Vagina (tissue), 2 donors: ENCODE data around the gene RUNDC3A. TPM values are rescaled to one million over a fixed set of nuclear protein-coding genes. Genes with fewer than 3 reads are reported as not detected.

Experiments used
- DNase-seq, 2 donors: peaks; one replicate each; pipeline ENCODE4 v3.0.0-alpha.2; 2017; ENCODE audit errors: extremely low spot score in 2 of 2
- H3K27ac ChIP-seq: fragments of 200-600 bp; sonication (generic); one replicate; pipeline ENCODE4 v1.5.1; 2019
- H3K27me3 ChIP-seq: fragments of 200-600 bp; sonication (generic); one replicate; pipeline ENCODE4 v1.5.1; 2019
- H3K36me3 ChIP-seq, 2 donors: fragments of 200-600 bp; sonication (generic); one replicate each; pipeline ENCODE4 v1.5.1; 2017 to 2019
- H3K4me1 ChIP-seq: fragments of 200-600 bp; sonication (generic); one replicate; pipeline ENCODE4 v1.5.1; 2019
- H3K4me3 ChIP-seq, 2 donors: fragments of 200-600 bp; sonication (generic); 1 replicate in 1 of 2; 2 replicates in 1 of 2; pipeline ENCODE4 v1.5.1; 2016 to 2019
- H3K9me3 ChIP-seq: fragments of 200-600 bp; sonication (generic); one replicate; pipeline ENCODE4 v1.5.1; 2019
- POLR2A ChIP-seq, 2 donors: fragments of 450-650 bp; IDR thresholded peaks; one replicate each; pipeline ENCODE4 v1.6.1; 2017; ENCODE audit warnings: antibody characterized with exemption in 2 of 2, mild to moderate bottlenecking in 2 of 2, moderate library complexity in 2 of 2
- POLR2AphosphoS5 ChIP-seq, 2 donors: sonication (generic); formaldehyde crosslinking; IDR thresholded peaks; one replicate each; pipeline ENCODE4 v1.9.0; 2017; ENCODE audit warnings: antibody characterized with exemption in 2 of 2, mild to moderate bottlenecking in 2 of 2, low read depth in 1 of 2; ENCODE audit not compliant: insufficient read depth in 1 of 2
- intact Hi-C: fragments of 100-400 bp; cut with DNase I; formaldehyde crosslinking; loops from one replicate; pipeline ENCODE4 v1.15.1; 2023
- total RNA-seq: library from RNA; depleted of rRNA; stranded (reverse); fragments of >200 nt; gene quantifications from one replicate; pipeline ENCODE4 v1.2.3, GENCODE V29; 2016
- TF ChIP-seq, protein P1 (sequence below), 3 experiments: fragments of 450-650 bp in 2 of 3; fragments of 200-600 bp in 1 of 3; sonication (generic) in 1 of 3; IDR thresholded peaks; one replicate each; pipeline ENCODE4 v1.5.1; 2017 to 2019; ENCODE audit warnings: antibody characterized with exemption in 3 of 3, mild to moderate bottlenecking in 2 of 3, moderate library complexity in 2 of 3

Gene RUNDC3A
- total RNA-seq, 1 donor from 2014 or later: 2.0 TPM

DNA sequence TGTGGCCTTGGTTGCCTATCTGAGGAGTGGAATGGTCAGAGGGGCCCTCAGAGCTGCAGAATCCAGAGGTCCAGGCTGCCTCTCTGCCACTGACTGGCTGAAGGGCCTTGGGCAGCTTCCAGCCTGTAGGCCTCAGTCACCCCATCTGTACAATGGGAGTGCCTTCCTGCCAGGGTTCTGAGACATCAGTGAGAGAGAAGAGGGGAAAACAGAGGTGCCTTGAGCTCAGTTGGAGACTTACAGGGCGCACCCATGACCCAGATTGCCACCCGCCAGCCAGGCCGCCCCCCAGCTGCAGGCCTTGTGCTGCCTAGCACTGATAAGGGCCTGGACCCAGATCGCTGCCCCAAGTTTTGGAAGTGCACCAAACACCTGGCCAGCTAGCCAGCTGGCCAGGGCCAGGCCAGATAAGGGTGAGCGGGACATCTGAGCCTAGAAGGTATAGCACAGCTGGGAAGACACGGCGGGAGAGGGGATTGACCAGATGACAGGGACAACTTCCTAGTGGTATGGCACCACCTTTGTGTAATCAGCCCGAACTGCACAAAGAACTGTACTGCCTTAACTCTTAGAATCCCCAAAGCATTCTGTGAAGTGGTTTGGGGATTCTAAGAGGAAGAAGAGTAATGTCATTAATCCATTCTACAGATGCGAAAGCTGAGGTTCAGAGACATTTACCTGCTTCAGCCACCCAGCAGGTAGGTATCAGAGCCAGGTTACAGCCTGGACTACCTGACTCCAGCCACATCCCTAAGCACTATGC, 41.8 kb upstream of the RUNDC3A start:
- H3K27ac ChIP-seq: no peak overlapping the region
- H3K9me3 ChIP-seq: no peaks in the 10 kb centered on the region
- no peaks in the 10 kb centered on the region for H3K36me3 ChIP-seq
- intact Hi-C loops: no loop called here
- TF ChIP-seq, protein P1, sequence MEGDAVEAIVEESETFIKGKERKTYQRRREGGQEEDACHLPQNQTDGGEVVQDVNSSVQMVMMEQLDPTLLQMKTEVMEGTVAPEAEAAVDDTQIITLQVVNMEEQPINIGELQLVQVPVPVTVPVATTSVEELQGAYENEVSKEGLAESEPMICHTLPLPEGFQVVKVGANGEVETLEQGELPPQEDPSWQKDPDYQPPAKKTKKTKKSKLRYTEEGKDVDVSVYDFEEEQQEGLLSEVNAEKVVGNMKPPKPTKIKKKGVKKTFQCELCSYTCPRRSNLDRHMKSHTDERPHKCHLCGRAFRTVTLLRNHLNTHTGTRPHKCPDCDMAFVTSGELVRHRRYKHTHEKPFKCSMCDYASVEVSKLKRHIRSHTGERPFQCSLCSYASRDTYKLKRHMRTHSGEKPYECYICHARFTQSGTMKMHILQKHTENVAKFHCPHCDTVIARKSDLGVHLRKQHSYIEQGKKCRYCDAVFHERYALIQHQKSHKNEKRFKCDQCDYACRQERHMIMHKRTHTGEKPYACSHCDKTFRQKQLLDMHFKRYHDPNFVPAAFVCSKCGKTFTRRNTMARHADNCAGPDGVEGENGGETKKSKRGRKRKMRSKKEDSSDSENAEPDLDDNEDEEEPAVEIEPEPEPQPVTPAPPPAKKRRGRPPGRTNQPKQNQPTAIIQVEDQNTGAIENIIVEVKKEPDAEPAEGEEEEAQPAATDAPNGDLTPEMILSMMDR (IDR thresholded peaks at IDR 0.05): no peak
- no peak for TF ChIP-seq POLR2AphosphoS5 (IDR thresholded peaks at IDR 0.05; ENCODE audit: insufficient read depth in 1 of 2, low read depth in 1 of 2)
- no peak for TF ChIP-seq POLR2A (IDR thresholded peaks at IDR 0.05)
- DNase-seq: no peak
- no peaks in the 10 kb centered on the region for H3K4me1 ChIP-seq
- no peaks in the 10 kb centered on the region for H3K27me3 ChIP-seq
- H3K4me3 ChIP-seq: no peak overlapping the region

DNA sequence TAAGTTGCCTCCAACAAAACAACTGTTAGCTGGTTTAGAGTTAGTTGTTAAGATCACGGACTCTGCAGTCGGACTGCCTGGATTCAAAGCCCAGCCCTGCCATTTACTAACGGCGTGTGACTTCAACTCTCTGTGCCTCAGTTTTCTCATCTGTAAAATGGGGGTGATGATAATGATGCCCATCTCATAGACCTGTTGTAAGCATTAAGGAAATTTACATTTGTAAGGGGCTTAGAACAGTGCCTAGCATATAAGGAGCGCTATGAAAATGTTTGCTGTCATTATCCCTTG, 41.3 kb upstream of the RUNDC3A start:
- no peaks in the 10 kb centered on the region for H3K27me3 ChIP-seq
- TF ChIP-seq, protein P1 (IDR thresholded peaks at IDR 0.05): no peak
- TF ChIP-seq POLR2A (IDR thresholded peaks at IDR 0.05) (no peak), POLR2AphosphoS5 (IDR thresholded peaks at IDR 0.05; ENCODE audit: insufficient read depth in 1 of 2, low read depth in 1 of 2) (no peak)
- intact Hi-C loops: no loop called here
- H3K9me3 ChIP-seq: no peaks in the 10 kb centered on the region
- no peaks in the 10 kb centered on the region for H3K4me1 ChIP-seq
- no peak for DNase-seq
- no peaks in the 10 kb centered on the region for H3K36me3 ChIP-seq
- no peak overlapping the region for H3K4me3 ChIP-seq
- no peak overlapping the region for H3K27ac ChIP-seq

DNA sequence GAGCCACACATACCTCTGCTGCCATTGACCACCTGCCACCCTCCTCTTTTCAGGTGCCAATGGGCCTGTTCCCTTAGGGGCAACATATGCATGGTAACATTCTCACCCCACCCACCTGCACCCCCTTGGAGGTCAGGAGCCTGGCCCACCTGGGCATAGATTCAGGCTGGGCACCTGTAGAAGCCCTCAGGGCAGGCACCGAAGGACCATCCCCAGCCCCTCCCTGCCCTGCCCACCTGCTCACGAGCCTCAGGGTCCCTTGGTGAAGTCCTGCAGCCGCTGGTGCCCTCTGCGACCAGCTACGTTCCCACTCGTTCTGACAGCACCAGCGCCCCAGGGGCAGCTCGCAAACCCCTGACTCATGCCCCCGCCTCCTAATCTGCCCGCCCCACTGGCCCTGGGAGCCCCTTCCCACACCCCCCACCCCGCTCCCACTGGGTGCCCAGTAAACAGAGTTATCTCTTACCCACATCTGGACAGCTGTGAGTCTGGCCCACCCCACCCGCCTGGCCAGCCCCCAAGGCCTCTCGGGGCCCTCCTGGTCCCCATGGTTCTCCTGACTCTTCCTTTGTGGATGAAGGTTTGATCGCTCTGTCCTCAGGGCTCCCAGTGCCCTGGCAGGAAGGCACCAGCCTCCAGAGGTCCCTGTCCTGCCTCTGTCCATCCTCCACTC, 40.4 kb upstream of the RUNDC3A start, which contains the start of gene SLC4A1:
Gene SLC4A1, minus strand, starts transcription at position 318 of the 673 bp plus-strand sequence. CDS start 5,269 bp downstream, outside the sequence.
- TF ChIP-seq POLR2AphosphoS5 (IDR thresholded peaks at IDR 0.05; ENCODE audit: insufficient read depth in 1 of 2, low read depth in 1 of 2) (no peak), POLR2A (IDR thresholded peaks at IDR 0.05) (no peak)
- TF ChIP-seq, protein P1 (IDR thresholded peaks at IDR 0.05): no peak
- H3K36me3 ChIP-seq: no peaks in the 10 kb centered on the region
- intact Hi-C loops: no loop called here

DNA sequence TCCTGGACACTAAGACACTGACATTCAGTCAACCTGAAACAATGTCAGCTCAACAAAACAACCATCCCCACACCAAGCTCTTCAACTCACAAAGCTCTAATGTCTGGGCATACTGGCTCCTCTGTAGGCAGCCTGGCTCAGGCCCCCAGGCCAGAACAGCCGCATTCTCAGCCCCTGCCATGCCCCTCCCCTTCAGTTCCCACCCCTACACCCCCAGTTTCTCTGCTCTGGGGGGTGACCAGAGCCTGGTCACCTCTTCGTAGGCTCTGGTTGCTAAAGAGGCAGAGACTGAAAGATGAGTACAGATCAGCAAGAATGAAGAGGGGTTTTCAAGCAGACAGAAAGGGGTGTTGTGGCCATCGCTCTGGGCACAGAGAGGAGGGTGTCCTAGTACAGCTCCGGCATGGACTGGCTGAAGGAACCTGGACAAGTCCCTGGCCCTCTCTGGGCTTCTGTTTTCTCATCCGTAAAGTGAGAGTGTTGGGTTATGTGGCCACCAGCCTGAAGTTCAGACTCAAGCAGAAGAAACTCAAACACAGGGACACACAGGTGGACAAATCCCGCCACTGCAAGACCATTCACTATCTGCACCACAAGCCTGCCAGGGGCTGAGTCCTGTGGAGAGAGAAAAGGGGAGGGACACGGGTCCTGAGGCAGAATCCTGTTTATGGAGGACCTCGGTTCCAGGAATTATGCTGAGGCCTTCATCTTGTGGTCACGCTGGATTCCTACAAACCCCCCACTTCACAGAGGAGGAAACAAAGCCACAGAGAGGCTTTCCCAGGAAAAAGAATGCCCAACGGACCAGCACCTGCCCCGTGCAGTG, 39.5 kb upstream of the RUNDC3A start:
- TF ChIP-seq POLR2A (IDR thresholded peaks at IDR 0.05) (no peak), POLR2AphosphoS5 (IDR thresholded peaks at IDR 0.05; ENCODE audit: insufficient read depth in 1 of 2, low read depth in 1 of 2) (no peak)
- TF ChIP-seq, protein P1 (IDR thresholded peaks at IDR 0.05): no peak
- Histone ChIP-seq H3K27me3 (no peaks in the 10 kb centered on the region), H3K27ac (no peak overlapping the region), H3K9me3 (no peaks in the 10 kb centered on the region), H3K4me1 (no peaks in the 10 kb centered on the region), H3K36me3 (no peaks in the 10 kb centered on the region), H3K4me3 (no peak overlapping the region)
- DNase-seq: no peak
- intact Hi-C loops: no loop called here

More for the DNA sequence above, 40.4 kb upstream of the RUNDC3A start, which contains the start of gene SLC4A1:
- H3K27ac ChIP-seq: no peak within 1 kb of the TSS
- no peaks in the 10 kb centered on the region for H3K27me3 ChIP-seq
- no peaks in the 10 kb centered on the region for H3K4me1 ChIP-seq
- H3K4me3 ChIP-seq: no peak within 1 kb of the TSS
- no peak for DNase-seq
- no peaks in the 10 kb centered on the region for H3K9me3 ChIP-seq
